Measurements from ENCODE around the gene CCDC92. TPM values are rescaled to one million over a fixed set of nuclear protein-coding genes. Genes with fewer than 3 reads are reported as not detected.

The CCDC92 gene
- total RNA-seq, 1 donor from 2014 or later = 55.1 TPM

- no peak overlapping the region for H3K27ac Mint-ChIP-seq
- H3K9me3 Mint-ChIP-seq = peaks cover 20% of the 10 kb centered on the region
- H3K27me3 Mint-ChIP-seq (ENCODE audit: low read depth) = no peaks in the 10 kb centered on the region
- H3K36me3 Mint-ChIP-seq = peaks cover 42% of the 10 kb centered on the region
- H3K4me3 Mint-ChIP-seq = no peak overlapping the region
- DNase-seq (ENCODE audit: low spot score in 2 of 2, unreplicated experiment in 2 of 2) = no peak
- no peak for TF ChIP-seq CTCF (IDR thresholded peaks at IDR 0.05; ENCODE audit: unreplicated experiment)
- H3K4me1 Mint-ChIP-seq = peaks cover 4% of the 10 kb centered on the region
Measured at GRCh38 chr12:123933214-123933613, 39.4 kb downstream of the CCDC92 start.

GRCh38 chr12:123931686-123932321 is 40.8 kb downstream of the CCDC92 start:
- H3K36me3 Mint-ChIP-seq = peaks cover 34% of the 10 kb centered on the region
- no peak for TF ChIP-seq CTCF (IDR thresholded peaks at IDR 0.05; ENCODE audit: unreplicated experiment)
- DNase-seq (ENCODE audit: low spot score in 2 of 2, unreplicated experiment in 2 of 2) = no peak
- no peak overlapping the region for H3K4me3 Mint-ChIP-seq
- H3K27me3 Mint-ChIP-seq (ENCODE audit: low read depth) = no peaks in the 10 kb centered on the region
- H3K9me3 Mint-ChIP-seq = peaks cover 20% of the 10 kb centered on the region
- H3K4me1 Mint-ChIP-seq = no peaks in the 10 kb centered on the region
- no peak overlapping the region for H3K27ac Mint-ChIP-seq

- Mint-ChIP-seq H3K36me3 (peaks cover 24% of the 10 kb centered on the region), H3K4me3 (no peak overlapping the region), H3K27me3 (ENCODE audit: low read depth) (no peaks in the 10 kb centered on the region), H3K9me3 (peaks cover 20% of the 10 kb centered on the region), H3K4me1 (no peaks in the 10 kb centered on the region), H3K27ac (no peak overlapping the region)
- no peak for DNase-seq (ENCODE audit: low spot score in 2 of 2, unreplicated experiment in 2 of 2)
- TF ChIP-seq CTCF (IDR thresholded peaks at IDR 0.05; ENCODE audit: unreplicated experiment) = no peak
Measured at GRCh38 chr12:123929946-123930583, 42.6 kb downstream of the CCDC92 start.

- DNase-seq (ENCODE audit: low spot score in 2 of 2, unreplicated experiment in 2 of 2) = no peak
Measured at GRCh38 chr12:123928897-123929296, 43.7 kb downstream of the CCDC92 start.

GRCh38 chr12:123928274-123928865 is 44.3 kb downstream of the CCDC92 start:
- Mint-ChIP-seq H3K4me1 (no peaks in the 10 kb centered on the region), H3K36me3 (peaks cover 20% of the 10 kb centered on the region), H3K27ac (no peak overlapping the region), H3K9me3 (peaks cover 20% of the 10 kb centered on the region), H3K4me3 (no peak overlapping the region), H3K27me3 (ENCODE audit: low read depth) (no peaks in the 10 kb centered on the region)
- DNase-seq (ENCODE audit: low spot score in 2 of 2, unreplicated experiment in 2 of 2) = no peak
- no peak for TF ChIP-seq CTCF (IDR thresholded peaks at IDR 0.05; ENCODE audit: unreplicated experiment)

More at GRCh38 chr12:123928897-123929296, 43.7 kb downstream of the CCDC92 start:
- no peaks in the 10 kb centered on the region for H3K27me3 Mint-ChIP-seq (ENCODE audit: low read depth)
- peaks cover 24% of the 10 kb centered on the region for H3K36me3 Mint-ChIP-seq
- H3K4me1 Mint-ChIP-seq = no peaks in the 10 kb centered on the region
- H3K4me3 Mint-ChIP-seq = no peak overlapping the region
- peaks cover 20% of the 10 kb centered on the region for H3K9me3 Mint-ChIP-seq
- TF ChIP-seq CTCF (IDR thresholded peaks at IDR 0.05; ENCODE audit: unreplicated experiment) = no peak
- H3K27ac Mint-ChIP-seq = no peak overlapping the region
